ENCODE data around the gene SERPINB1.

- TF ChIP-seq CTCF (IDR thresholded peaks at IDR 0.05) (no peak), POLR2AphosphoS5 (IDR thresholded peaks at IDR 0.05) (no peak), POLR2A (IDR thresholded peaks at IDR 0.05) (no peak), EP300 (IDR thresholded peaks at IDR 0.05) (no peak)
Observed at GRCh38 chr6:2863901-2864300, 22.2 kb upstream of the SERPINB1 start.

Data from gastroesophageal sphincter (tissue), 3 donors.